Stimulated activated CD4-positive, alpha-beta T cell treated with anti-CD3 and anti-CD28 coated beads, Interleukin-4, amount 100 ng/mL, for 1 hour (primary cell): Measurements from ENCODE around the gene C9orf43.
"Not testable (repeated sequence)": the region's sequence is repeated elsewhere in the genome, so short reads cannot be mapped to it uniquely, and the experiment has no call there.

Experiments
- DNase-seq: peaks from one replicate; pipeline ENCODE4 v3.0.0-alpha.2; 2020

C9orf43 gene

GRCh38 chr9:113421726-113422125 is 11.2 kb downstream of the C9orf43 start:
- no peak for DNase-seq

GRCh38 chr9:113425072-113425471 is 14.5 kb downstream of the C9orf43 start:
- DNase-seq = no peak

GRCh38 chr9:113426701-113427100 is 16.2 kb downstream of the C9orf43 start:
- no peak for DNase-seq

- DNase-seq = no peak
These were observed 17.1 kb downstream of the C9orf43 start for GRCh38 chr9:113427629-113428028.

DNA sequence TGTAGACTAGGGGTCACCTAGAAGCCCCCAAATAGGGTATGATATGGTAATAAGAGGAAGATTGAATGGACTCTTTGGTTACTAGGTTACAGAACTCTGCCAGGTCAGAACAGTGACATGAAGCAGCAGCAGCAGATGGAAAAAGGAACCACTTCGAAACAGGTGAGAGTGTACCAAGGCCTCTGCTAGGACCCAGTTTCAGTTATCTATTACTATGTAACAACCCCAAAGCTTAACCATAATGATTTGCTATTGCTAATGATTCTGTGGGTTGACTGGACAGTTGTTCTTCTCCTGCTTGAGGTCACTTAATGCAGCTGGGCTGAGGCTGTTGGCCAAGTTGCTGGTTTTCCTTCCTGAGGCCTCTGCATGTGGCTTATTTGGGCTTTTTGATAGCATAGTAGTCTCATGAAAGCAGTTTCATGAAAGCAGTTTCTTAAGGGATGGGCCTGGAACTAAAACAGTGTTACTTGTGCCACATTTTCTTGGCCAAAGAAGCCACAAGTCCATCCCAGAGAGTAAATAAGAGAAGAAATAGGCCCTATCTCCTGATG is 17.6 kb downstream of the C9orf43 start:
- no peak for DNase-seq

DNA sequence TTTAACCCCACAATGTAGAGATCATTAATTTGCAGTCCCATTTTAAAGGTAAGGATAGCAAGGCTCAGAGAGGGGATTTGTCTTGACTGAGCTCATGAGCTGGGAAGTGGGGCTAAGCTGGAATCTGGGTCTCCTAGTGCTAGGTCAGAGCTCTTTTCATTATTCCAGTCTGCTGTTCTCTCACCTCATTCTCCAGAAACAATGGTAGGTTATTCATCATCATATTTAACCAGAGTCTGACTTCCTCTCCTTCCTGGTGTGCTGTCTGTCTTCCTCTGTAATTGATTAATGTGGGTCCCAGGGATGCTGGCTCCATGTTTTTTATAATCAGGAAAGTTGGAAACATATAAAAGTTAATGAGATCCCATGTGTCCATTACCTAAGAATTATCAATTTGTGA is 20.6 kb downstream of the C9orf43 start:
- DNase-seq = no peak

GRCh38 chr9:113436728-113437515 is 26.4 kb downstream of the C9orf43 start:
- DNase-seq = no peak

GRCh38 chr9:113437716-113438115 is 27.2 kb downstream of the C9orf43 start:
- not testable (repeated sequence) for DNase-seq

GRCh38 chr9:113444736-113445135 is 34.2 kb downstream of the C9orf43 start:
- no peak for DNase-seq

GRCh38 chr9:113446323-113446740 is 35.8 kb downstream of the C9orf43 start:
- no peak for DNase-seq

GRCh38 chr9:113449376-113449775 is 38.8 kb downstream of the C9orf43 start:
- no peak for DNase-seq

DNA sequence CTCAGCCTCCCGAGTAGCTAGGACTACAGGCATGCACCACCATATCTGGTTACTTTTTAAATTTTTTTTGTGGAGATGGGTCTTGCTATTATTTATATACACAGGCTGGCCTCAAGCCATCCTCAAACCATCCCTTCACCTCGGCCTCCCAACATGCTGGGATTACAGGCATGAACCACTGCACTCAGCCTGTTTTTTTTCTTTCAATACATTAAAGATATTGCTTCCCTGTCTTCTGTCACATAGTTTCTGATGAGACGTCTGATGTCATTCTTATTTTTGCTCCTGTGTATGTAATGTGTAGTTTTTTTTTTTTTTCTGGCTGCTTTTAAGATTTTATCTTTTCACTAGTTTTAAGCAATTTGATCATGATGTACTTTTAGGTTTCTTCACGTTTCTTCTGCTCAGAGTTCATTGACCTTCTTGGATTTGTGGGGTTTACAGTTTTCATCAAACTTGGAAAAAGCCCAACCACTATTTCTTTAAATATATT is 41.6 kb downstream of the C9orf43 start:
- DNase-seq = no peak

- DNase-seq = no peak
These were observed 44.6 kb downstream of the C9orf43 start for GRCh38 chr9:113454914-113455761.

- DNase-seq = no peak
These were observed 45.7 kb downstream of the C9orf43 start for GRCh38 chr9:113456235-113456634.

DNA sequence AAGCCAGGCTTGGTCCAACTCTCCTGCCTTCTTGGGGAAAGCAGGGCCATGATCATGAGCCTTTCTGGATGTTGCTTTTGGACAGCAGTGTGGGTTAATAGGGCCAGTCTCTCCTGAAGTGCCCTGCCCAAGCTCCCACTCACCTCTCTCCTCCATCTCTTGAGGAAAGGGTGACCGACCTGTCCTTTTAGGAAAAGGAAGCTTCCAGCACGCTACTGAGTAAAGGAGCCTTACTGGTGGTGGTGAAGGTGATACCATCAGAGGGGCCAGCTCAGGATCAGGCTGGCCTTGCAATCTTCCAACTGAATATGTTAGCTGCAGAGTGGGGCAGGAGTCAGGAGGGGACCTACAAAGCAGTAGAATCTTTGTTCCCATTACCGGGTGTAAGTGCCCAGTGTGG is 50.7 kb downstream of the C9orf43 start:
- DNase-seq = no peak

DNA sequence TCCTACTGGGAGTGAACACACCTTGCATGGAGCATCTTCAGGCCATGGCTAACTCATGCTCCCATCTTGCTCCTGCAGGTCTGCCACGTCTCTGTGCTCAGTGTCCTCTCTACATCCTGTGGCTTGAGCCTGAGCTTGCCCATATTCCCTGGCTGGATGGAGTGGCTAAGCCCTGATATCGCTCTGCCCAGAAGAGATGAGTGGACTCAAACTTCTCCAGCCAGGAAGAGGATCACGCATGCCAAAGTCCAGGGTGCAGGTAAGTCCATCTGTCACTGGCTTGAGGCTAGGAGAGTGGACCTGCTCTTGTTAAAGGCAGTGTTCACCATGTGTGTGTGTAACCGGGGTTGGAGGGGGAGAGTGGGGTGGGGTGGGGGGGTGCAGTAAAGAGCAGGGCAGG is 51.4 kb downstream of the C9orf43 start:
- DNase-seq = no peak

GRCh38 chr9:113462781-113463286 is 52.3 kb downstream of the C9orf43 start:
- no peak for DNase-seq

- no peak for DNase-seq
These were observed 53.1 kb downstream of the C9orf43 start, which contains the start of gene RGS3 for GRCh38 chr9:113463418-113464285. TSS of gene RGS3 (plus strand) at chr9:113463727. CDS start at chr9:113463803, 76 bp downstream.

- no peak for DNase-seq
These were observed 53.7 kb downstream of the C9orf43 start for GRCh38 chr9:113464286-113464660.

DNA sequence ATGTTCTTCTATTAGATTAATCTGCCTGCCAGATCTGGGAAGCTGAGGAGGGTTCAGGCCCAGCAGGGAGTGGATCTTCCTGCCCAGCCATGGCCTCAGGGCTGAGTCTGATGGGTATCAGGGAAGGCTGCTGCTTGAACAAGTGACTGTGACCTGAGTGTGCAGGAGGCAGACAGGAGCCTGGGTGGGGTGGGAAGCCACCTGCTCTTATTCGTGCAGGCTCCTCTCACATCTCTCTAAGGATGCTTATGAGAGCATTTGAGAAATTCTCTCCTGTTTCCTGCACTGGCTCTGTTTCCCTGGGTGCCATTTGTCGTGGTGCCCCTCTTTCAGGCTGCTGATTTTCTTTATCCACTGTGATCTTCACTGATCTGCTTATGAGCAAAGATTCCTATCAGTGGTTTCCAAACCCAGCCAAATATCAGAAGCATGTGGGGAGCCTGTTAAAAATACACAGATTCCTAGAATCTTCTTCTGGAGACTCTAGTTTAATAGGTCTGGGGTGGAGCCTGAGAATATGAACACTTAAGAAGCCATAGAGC is 55.1 kb downstream of the C9orf43 start:
- no peak for DNase-seq

DNA sequence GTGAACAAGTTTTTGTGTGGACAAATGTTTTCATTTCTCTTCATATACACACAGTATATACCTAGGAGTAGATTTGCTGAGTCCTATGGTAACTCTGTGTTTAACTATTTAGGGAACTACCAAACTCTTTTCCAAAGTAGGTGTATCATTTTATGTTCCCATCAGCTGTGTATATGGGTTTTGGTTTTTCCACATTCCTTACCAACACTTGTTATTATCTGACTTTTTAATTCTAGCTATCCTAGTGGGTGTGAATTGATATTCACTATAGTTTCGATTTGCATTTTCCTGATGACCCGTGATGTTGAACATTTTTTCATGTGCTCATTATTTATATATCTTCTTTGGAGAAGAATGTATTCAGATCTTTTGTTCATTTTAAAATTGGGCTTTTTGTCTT is 56.6 kb downstream of the C9orf43 start:
- DNase-seq = no peak
